Omental fat pad (tissue), 4 donors: ENCODE data around the gene ANKRD33B. TPM values are rescaled to one million over a fixed set of nuclear protein-coding genes. Genes with fewer than 3 reads are reported as not detected.

Experiments used
- ATAC-seq: fragments of 150-250 bp; one replicate; pipeline ENCODE4 v1.9.1; 2016; ENCODE audit warnings: mild to moderate bottlenecking, moderate library complexity; ENCODE audit not compliant: low FRiP score
- DNase-seq: peaks from one replicate; pipeline ENCODE4 v3.0.0-alpha.2; 2019; ENCODE audit warnings: low spot score
- total RNA-seq, 4 donors: library from RNA; depleted of rRNA; stranded (reverse); fragments of >200 nt; gene quantifications; one replicate each; pipeline ENCODE4 v1.1.0, GENCODE V29; 2016
- TF ChIP-seq, protein P1 (sequence below), 3 donors: fragments of 450-650 bp; IDR thresholded peaks; one replicate each; pipeline ENCODE4 v1.5.1; 2016 to 2017; ENCODE audit warnings: antibody characterized with exemption in 3 of 3, mild to moderate bottlenecking in 3 of 3, moderate library complexity in 2 of 3

Gene ANKRD33B
- total RNA-seq, 4 donors from 2014 or later, result 6.2 to 25.5 (median 8.1) TPM

DNA sequence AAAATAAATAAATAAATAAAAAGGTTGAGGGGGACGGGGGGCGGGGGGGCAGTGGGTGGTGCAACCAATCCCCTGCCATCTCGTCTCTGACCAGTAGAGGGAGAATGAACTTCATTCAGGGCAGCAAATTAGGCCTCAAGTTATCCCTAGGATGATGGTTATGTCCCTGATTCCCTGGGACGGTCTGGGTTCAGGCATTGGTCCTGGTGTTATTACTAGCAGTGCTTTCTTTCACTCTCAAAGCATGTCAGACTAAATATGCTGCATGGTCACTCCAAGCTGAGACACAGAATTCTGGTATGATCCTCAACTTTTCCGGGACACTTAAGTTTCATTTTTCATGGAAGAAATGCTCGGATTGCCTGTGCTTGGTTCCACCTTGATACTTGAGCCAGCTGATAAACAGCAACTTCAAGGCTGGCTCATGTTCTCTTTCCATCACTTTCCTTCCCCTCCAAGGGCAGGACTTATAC is 137.7 kb downstream of the ANKRD33B start:
- no peak for ATAC-seq
- DNase-seq, result no peak
- TF ChIP-seq, protein P1, sequence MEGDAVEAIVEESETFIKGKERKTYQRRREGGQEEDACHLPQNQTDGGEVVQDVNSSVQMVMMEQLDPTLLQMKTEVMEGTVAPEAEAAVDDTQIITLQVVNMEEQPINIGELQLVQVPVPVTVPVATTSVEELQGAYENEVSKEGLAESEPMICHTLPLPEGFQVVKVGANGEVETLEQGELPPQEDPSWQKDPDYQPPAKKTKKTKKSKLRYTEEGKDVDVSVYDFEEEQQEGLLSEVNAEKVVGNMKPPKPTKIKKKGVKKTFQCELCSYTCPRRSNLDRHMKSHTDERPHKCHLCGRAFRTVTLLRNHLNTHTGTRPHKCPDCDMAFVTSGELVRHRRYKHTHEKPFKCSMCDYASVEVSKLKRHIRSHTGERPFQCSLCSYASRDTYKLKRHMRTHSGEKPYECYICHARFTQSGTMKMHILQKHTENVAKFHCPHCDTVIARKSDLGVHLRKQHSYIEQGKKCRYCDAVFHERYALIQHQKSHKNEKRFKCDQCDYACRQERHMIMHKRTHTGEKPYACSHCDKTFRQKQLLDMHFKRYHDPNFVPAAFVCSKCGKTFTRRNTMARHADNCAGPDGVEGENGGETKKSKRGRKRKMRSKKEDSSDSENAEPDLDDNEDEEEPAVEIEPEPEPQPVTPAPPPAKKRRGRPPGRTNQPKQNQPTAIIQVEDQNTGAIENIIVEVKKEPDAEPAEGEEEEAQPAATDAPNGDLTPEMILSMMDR (IDR thresholded peaks at IDR 0.05), result no peak

DNA sequence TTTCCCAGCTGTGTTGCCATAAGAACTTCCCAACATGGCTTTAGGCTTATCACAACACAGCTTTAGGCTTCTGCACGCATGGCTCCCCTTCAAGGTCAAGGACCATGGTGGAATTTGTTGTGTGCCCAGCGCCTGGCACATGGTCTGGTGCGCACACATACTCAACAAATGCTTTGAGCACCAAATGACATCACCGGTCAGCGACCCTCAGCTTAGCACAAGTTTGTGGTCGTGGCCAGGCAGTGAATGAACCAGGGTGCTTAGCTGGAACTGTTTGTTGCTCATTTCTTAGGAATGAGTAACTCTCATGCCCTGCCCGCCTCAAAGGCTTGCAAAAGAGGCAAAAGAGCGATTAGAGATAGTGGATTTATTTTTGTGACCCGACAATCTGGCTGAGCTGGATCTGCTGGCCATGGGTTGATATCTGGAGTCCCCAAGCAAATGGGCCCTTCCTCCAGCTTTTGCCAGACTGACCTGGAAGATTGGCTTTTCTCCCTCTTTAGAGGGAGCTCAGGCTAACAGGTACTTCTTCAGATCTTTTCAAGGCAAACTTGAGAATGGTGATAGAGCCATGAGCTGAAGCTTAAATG is 138.3 kb downstream of the ANKRD33B start:
- TF ChIP-seq, protein P1 (IDR thresholded peaks at IDR 0.05), result no peak
- ATAC-seq (peak; percentile 38), DNase-seq (no peak)

DNA sequence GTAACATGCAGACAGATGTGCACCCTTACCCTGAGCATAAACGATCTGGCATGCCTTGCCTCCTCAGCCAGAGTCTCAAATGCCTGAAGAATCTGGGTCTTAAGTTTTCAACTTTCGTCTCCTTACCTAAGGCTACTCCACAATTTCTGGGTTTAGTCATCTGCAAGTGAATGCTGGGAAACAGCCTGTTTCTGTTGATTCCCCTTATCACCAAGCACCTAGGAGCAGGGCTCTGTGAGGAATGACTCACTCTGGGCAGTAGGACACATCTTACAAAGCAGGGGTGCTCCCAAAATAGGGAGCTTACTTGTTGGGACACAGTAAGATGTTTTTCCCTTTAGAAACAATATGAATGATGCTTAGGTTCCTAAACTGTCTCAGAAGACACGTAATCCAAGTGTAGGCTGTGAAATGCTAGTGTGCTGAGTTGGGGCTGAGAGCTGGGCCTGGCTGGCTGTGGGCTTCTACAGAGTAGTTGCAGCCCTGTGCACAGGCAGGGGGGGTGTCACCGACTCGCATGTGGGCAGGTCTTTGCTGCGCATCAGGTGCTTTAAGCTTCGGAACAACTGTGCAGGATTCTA is 139.1 kb downstream of the ANKRD33B start:
- DNase-seq (no peak), ATAC-seq (peak; percentile 86)
- TF ChIP-seq, protein P1 (IDR thresholded peaks at IDR 0.05), result no peak

DNA sequence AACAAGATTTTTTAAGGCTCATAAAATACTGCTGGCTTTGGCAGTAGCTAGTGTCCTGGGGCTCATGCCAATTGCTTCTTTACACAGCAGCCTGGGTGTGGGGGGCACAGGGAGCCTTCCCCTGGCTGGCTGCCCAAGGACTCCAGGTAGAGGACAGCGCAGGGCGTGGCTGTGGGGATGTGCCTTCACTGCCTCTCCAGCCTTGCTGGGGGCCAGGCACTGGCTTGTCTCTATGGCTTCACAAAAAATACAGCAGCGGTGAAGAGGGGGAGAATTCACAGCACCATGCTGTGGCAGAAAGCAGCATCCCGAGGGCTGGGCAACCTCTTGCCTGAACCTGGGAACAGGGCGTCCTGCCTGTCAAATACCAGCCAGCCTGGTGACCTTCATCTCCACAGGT is 139.8 kb downstream of the ANKRD33B start:
- DNase-seq (no peak), ATAC-seq (no peak)
- TF ChIP-seq, protein P1 (IDR thresholded peaks at IDR 0.05), result no peak

DNA sequence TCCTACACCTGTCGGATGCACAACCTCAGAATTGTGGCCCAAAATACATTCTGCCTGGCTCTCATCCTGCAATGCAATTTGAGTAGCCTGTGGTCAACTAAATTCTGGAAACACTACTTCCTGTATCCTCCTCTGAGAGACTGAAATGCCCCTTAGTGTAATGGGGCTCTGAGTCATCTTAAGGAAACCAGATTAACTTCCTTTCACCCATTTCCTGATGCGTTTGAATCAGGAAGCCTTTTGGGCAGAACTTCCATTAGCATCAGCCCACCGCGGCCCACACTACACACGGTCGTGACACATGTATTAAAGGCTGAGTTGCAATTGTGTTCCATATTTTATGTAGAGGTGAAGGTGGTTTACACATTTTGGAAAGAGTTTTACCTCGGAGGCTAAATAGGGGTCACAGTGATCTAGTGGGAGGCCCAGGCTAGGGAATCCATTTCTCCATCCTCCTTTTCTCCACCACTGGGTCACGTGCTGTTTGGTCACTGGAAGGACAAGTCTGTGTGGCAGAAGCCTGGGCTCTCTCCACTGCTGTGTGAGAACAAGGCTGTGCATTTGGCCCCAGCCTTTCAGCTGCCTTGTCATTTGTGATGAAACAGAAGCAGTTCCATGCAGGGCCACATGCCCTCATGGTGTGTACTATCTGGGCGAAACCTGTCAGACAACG is 141.2 kb downstream of the ANKRD33B start:
- TF ChIP-seq, protein P1 (IDR thresholded peaks at IDR 0.05), result no peak
- DNase-seq, result no peak
- no peak for ATAC-seq

DNA sequence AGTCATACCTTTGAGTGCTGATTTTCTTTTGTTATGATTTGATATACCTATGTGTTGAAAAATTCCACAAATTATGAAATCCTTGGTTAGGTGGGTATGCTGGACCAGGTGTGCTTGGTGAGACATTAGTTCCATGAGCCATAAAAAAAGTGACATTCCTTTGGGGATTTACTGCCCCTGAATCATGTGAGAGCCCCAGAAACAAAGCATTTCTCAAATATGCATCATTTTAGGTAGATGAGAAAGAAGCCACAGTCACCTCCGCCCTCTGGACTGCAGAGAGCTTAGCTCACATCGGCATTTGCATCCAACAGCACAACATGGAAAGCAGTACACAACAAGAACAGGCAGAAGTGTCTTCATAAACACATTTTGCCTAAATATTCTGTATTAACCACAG is 141.9 kb downstream of the ANKRD33B start:
- TF ChIP-seq, protein P1 (IDR thresholded peaks at IDR 0.05), result no peak
- ATAC-seq (no peak), DNase-seq (no peak)
